ENCODE measurements around the gene HDDC3.

DNA sequence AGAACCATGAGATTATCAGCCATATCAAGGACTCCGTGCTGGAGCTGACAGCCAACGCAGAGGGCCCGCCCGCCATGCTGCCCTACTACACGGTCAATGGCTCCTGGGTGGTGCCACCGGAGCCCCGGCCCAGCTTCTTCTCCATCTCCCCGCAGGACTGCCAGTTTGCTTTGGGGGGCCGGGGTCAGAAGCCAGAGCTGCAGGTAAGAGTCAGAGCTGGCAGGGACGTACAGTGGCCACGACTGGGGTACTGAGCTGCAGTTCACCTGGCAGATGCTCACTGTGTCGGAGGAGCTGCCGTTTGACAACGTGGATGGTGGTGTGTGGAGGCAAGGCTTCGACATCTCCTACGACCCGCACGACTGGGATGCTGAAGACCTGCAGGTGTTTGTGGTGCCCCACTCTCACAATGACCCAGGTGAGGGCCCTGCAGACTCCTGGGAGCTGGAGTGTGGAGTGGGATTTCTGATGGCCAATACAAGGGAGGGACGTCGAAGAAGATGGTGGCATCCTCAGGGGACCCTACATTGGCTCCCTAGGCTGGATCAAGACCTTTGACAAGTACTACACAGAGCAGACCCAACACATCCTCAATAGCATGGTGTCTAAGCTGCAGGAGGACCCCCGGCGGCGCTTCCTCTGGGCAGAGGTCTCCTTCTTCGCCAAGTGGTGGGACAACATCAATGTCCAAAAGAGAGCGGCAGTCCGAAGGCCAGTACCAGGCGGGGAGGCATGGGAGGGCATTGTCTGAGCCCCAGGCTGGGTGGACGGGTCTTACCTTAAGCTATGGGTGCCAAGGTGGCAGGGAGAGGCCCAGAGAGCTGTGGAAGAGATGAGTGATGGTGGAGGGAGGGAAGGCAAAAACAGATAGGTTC is 26.8 kb downstream of the HDDC3 start:
- no peak for TF ChIP-seq POLR2A (IDR thresholded peaks at IDR 0.05)
- TF ChIP-seq, protein P1, sequence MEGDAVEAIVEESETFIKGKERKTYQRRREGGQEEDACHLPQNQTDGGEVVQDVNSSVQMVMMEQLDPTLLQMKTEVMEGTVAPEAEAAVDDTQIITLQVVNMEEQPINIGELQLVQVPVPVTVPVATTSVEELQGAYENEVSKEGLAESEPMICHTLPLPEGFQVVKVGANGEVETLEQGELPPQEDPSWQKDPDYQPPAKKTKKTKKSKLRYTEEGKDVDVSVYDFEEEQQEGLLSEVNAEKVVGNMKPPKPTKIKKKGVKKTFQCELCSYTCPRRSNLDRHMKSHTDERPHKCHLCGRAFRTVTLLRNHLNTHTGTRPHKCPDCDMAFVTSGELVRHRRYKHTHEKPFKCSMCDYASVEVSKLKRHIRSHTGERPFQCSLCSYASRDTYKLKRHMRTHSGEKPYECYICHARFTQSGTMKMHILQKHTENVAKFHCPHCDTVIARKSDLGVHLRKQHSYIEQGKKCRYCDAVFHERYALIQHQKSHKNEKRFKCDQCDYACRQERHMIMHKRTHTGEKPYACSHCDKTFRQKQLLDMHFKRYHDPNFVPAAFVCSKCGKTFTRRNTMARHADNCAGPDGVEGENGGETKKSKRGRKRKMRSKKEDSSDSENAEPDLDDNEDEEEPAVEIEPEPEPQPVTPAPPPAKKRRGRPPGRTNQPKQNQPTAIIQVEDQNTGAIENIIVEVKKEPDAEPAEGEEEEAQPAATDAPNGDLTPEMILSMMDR (IDR thresholded peaks at IDR 0.05) = no peak

All from lower leg skin (tissue), 3 donors.